Keratinocyte (primary cell): ENCODE measurements around the gene TMEM134. TPM values are rescaled to one million over a fixed set of nuclear protein-coding genes. Genes with fewer than 3 reads are reported as not detected.

ENCODE experiments used
- DNase-seq: peaks from one replicate; pipeline ENCODE4 v3.0.0-alpha.2; 2011; ENCODE audit warnings: low read depth, missing footprints, low spot score
- FAIRE-seq: peaks from 2 replicates; lab custom pipeline; 2011; peaks lifted over from hg19 to GRCh38; lab: Jason Lieb, UNC
- H2AFZ ChIP-seq: 2 replicates; pipeline ENCODE4 v1.6.0; 2012; ENCODE audit warnings: low read length, control low read depth, inconsistent platforms; ENCODE audit not compliant: control insufficient read depth
- H3K27ac ChIP-seq: 2 replicates; pipeline ENCODE4 v1.5.1; 2011; ENCODE audit warnings: low read length; ENCODE audit not compliant: control insufficient read depth, insufficient read depth
- H3K27me3 ChIP-seq: 3 replicates; pipeline ENCODE4 v1.6.0; 2011; ENCODE audit warnings: low read length; ENCODE audit not compliant: control insufficient read depth, insufficient read depth; ENCODE audit errors: extremely low read depth
- H3K36me3 ChIP-seq, 2 experiments: 2 replicates in 1 of 2; 3 replicates in 1 of 2; pipeline ENCODE4 v1.5.1; 2011; ENCODE audit warnings: low read length in 2 of 2, mild to moderate bottlenecking in 1 of 2; ENCODE audit not compliant: control insufficient read depth in 2 of 2, insufficient read depth in 2 of 2; ENCODE audit errors: extremely low read depth in 1 of 2
- H3K4me1 ChIP-seq: 3 replicates; pipeline ENCODE4 v1.5.1; 2011; ENCODE audit warnings: low read length; ENCODE audit not compliant: control insufficient read depth, insufficient read depth; ENCODE audit errors: extremely low read depth
- H3K4me2 ChIP-seq: 3 replicates; pipeline ENCODE4 v1.6.0; 2011; ENCODE audit warnings: low read depth, low read length; ENCODE audit not compliant: control insufficient read depth, insufficient read depth; ENCODE audit errors: extremely low read depth
- H3K4me3 ChIP-seq, 3 experiments: fragments of 200-600 bp in 1 of 3; sonication (generic) in 1 of 3; 2 replicates in 2 of 3; 3 replicates in 1 of 3; pipeline ENCODE4 v1.5.1; 2011 to 2016; ENCODE audit warnings: low read length in 3 of 3, mild to moderate bottlenecking in 3 of 3, control low read depth in 2 of 3, inconsistent platforms in 1 of 3, low read depth in 1 of 3, mixed read lengths in 1 of 3, mixed run types in 1 of 3, moderate library complexity in 1 of 3; ENCODE audit not compliant: control insufficient read depth in 2 of 3, insufficient read depth in 2 of 3; ENCODE audit errors: extremely low read depth in 1 of 3
- H3K79me2 ChIP-seq: 2 replicates; pipeline ENCODE4 v1.6.0; 2012; ENCODE audit warnings: low read length; ENCODE audit not compliant: control insufficient read depth, insufficient read depth
- H3K9ac ChIP-seq: 3 replicates; pipeline ENCODE4 v1.6.0; 2011; ENCODE audit warnings: low read length; ENCODE audit not compliant: control insufficient read depth, insufficient read depth; ENCODE audit errors: extremely low read depth
- H3K9me1 ChIP-seq: 3 replicates; pipeline ENCODE4 v1.6.0; 2011; ENCODE audit warnings: low read length; ENCODE audit not compliant: control insufficient read depth, insufficient read depth; ENCODE audit errors: extremely low read depth
- H3K9me3 ChIP-seq: 2 replicates; pipeline ENCODE4 v1.5.1; 2012; ENCODE audit warnings: low read depth, low read length; ENCODE audit not compliant: control insufficient read depth
- H4K20me1 ChIP-seq: 3 replicates; pipeline ENCODE4 v1.6.0; 2011; ENCODE audit warnings: low read length; ENCODE audit not compliant: control insufficient read depth, insufficient read depth; ENCODE audit errors: extremely low read depth
- CTCF ChIP-seq, 3 experiments: IDR thresholded peaks in 1 of 3; conservative IDR thresholded peaks in 1 of 3; optimal IDR thresholded peaks in 1 of 3; 2 replicates in 2 of 3; 3 replicates in 1 of 3; pipeline versions ENCODE3 to v1.5.1; 2011; ENCODE audit warnings: low read length in 3 of 3, mild to moderate bottlenecking in 3 of 3, moderate library complexity in 2 of 3, control low read depth in 1 of 3, inconsistent platforms in 1 of 3; ENCODE audit not compliant: insufficient read depth in 2 of 3; ENCODE audit errors: extremely low read depth in 1 of 3
- EZH2 ChIP-seq: IDR thresholded peaks from one replicate; pipeline ENCODE4 v1.6.1; 2012; ENCODE audit warnings: inconsistent platforms, mild to moderate bottlenecking, low read length, moderate library complexity
- dilution Hi-C: fragments of 300-500 bp; cut with MboI; formaldehyde crosslinking; loops from one replicate; pipeline ENCODE4 v1.7.0; 2020; ENCODE audit warnings: low sequenced_read_pairs; ENCODE audit not compliant: extremely low pct_ligation_motif_present
- polyA plus RNA-seq, 5 experiments: library from polyadenylated mRNA; depleted of rRNA in 3 of 5; stranded (reverse) in 3 of 5; stranded (forward) in 1 of 5; unstranded in 1 of 5; fragments of >200 nt; gene quantifications; 1 replicate in 1 of 5; 2 replicates in 3 of 5; 3 replicates in 1 of 5; pipeline versions ENCODE4 v1.2.1 to v1.2.3, GENCODE V29; 2011 to 2012; ENCODE audit warnings: missing spikeins in 2 of 5, low read depth in 1 of 5, low replicate concordance in 1 of 5
- small RNA-seq, 3 experiments: library from RNA; depleted of rRNA; stranded (forward); fragments of <200 nt; gene quantifications; one replicate each; pipeline ENCODE3, GENCODE V24; 2012; ENCODE audit warnings: low read depth in 3 of 3, low replicate concordance in 1 of 3; ENCODE audit not compliant: insufficient read length in 3 of 3

The TMEM134 gene
- polyA plus RNA-seq, 1 donor (not counting 4 experiments of a cell fraction or from before 2014, with no cell fraction given) = 24.7 TPM

- Histone ChIP-seq H3K36me3 (no peaks in the 10 kb centered on the region), H3K4me1 (no peaks in the 10 kb centered on the region), H4K20me1 (no peaks in the 10 kb centered on the region), H3K4me2 (no peak overlapping the region), H3K9me3 (no peaks in the 10 kb centered on the region), H2AFZ (no peak overlapping the region), H3K9ac (no peak overlapping the region), H3K4me3 (no peak overlapping the region), H3K79me2 (no peaks in the 10 kb centered on the region), H3K27me3 (peaks cover 14% of the 10 kb centered on the region), H3K9me1 (no peaks in the 10 kb centered on the region), H3K27ac (no peak overlapping the region)
- FAIRE-seq (no peak), DNase-seq (no peak)
- dilution Hi-C loops = no loop called here
- no peak for TF ChIP-seq EZH2
- TF ChIP-seq CTCF (optimal IDR thresholded peaks at IDR 0.05 in 1 of 3, IDR thresholded peaks at IDR 0.05 in 1 of 3, conservative IDR thresholded peaks at IDR 0.05 in 1 of 3; ENCODE audit: extremely low read depth in 1 of 3, insufficient read depth in 2 of 3, low read length in 3 of 3) = no peak
These were observed 56.4 kb downstream of the TMEM134 start for GRCh38 chr11:67412495-67413179.

- Histone ChIP-seq H3K9ac (no peak overlapping the region), H3K27me3 (peaks cover 14% of the 10 kb centered on the region), H3K79me2 (no peaks in the 10 kb centered on the region), H3K4me3 (no peak overlapping the region), H2AFZ (no peak overlapping the region), H3K27ac (no peak overlapping the region), H3K9me1 (no peaks in the 10 kb centered on the region), H3K4me1 (no peaks in the 10 kb centered on the region), H3K9me3 (no peaks in the 10 kb centered on the region), H4K20me1 (no peaks in the 10 kb centered on the region), H3K4me2 (no peak overlapping the region), H3K36me3 (no peaks in the 10 kb centered on the region)
- TF ChIP-seq CTCF (optimal IDR thresholded peaks at IDR 0.05 in 1 of 3, IDR thresholded peaks at IDR 0.05 in 1 of 3, conservative IDR thresholded peaks at IDR 0.05 in 1 of 3; ENCODE audit: extremely low read depth in 1 of 3, insufficient read depth in 2 of 3, low read length in 3 of 3) = no peak
- TF ChIP-seq EZH2 = no peak
- dilution Hi-C loops = no loop called here
- FAIRE-seq (no peak), DNase-seq (no peak)
These were observed 57.3 kb downstream of the TMEM134 start for GRCh38 chr11:67411785-67412152.

Small RNAs within 50 kb of the gene (small RNA-seq; reads per million reads assigned to genes)
- gene MIR6752 = 0 reads per million in 3 experiments

Other genes with a start within 250 kb of the TMEM134 start
- 21.1 to 29.2 TPM (median 23.3 TPM) in 3 replicates for gene GRK2, start 202.8 kb downstream of the TMEM134 start, polyA plus RNA-seq
- 18.1 to 40.1 TPM (median 25.0 TPM) in 3 replicates for gene ANKRD13D, start 179.9 kb downstream of the TMEM134 start, polyA plus RNA-seq
- gene SSH3, start 165.7 kb downstream of the TMEM134 start, polyA plus RNA-seq = 20.5 to 39.2 TPM (median 24.8 TPM) in 3 replicates
- gene POLD4, start 115.7 kb downstream of the TMEM134 start, polyA plus RNA-seq = 35.7 to 60.9 TPM (median 43.3 TPM) in 3 replicates
- gene CLCF1, start 95.7 kb downstream of the TMEM134 start, polyA plus RNA-seq = 2.2 to 4.9 TPM (median 2.7 TPM) in 3 replicates
- gene RAD9A, start 77.3 kb downstream of the TMEM134 start, polyA plus RNA-seq = 5.7 to 8.5 TPM (median 8.0 TPM) in 3 replicates
- gene PPP1CA, start 67.4 kb downstream of the TMEM134 start, polyA plus RNA-seq = 122 to 235 TPM (median 129 TPM) in 3 replicates
- gene TBC1D10C, start 65.2 kb downstream of the TMEM134 start, polyA plus RNA-seq = not detected in 3 replicates
- gene CARNS1, start 53.6 kb downstream of the TMEM134 start, polyA plus RNA-seq = not detected in 3 replicates
- 59.5 to 83.0 TPM (median 61.4 TPM) in 3 replicates for gene RPS6KB2, start 40.8 kb downstream of the TMEM134 start, polyA plus RNA-seq
- 0.10 TPM in 1 of 3 replicates, not detected in the others for gene PTPRCAP, start 31.6 kb downstream of the TMEM134 start, polyA plus RNA-seq
- 49.2 to 91.4 TPM (median 58.5 TPM) in 3 replicates for gene CORO1B, start 25.8 kb downstream of the TMEM134 start, polyA plus RNA-seq
- not detected in 3 replicates for gene GPR152, start 16.5 kb downstream of the TMEM134 start, polyA plus RNA-seq
- gene CABP4, start 13.9 kb downstream of the TMEM134 start, polyA plus RNA-seq = not detected in 3 replicates
- gene AIP, start 13.8 kb upstream of the TMEM134 start, polyA plus RNA-seq = 32.5 to 42.9 TPM (median 35.3 TPM) in 3 replicates
- 10.6 to 25.2 TPM (median 15.9 TPM) in 3 replicates for gene PITPNM1, start 36.1 kb upstream of the TMEM134 start, polyA plus RNA-seq
- 8.0 to 31.1 TPM (median 9.7 TPM) in 3 replicates for gene CDK2AP2, start 38.9 kb upstream of the TMEM134 start, polyA plus RNA-seq
- gene CABP2, start 54.2 kb upstream of the TMEM134 start, polyA plus RNA-seq = not detected in 3 replicates
- gene GSTP1, start 114.6 kb upstream of the TMEM134 start, polyA plus RNA-seq = 1,511 to 3,251 TPM (median 1,575 TPM) in 3 replicates
- 92.9 to 118 TPM (median 102 TPM) in 3 replicates for gene NDUFV1, start 137.7 kb upstream of the TMEM134 start, polyA plus RNA-seq
- gene NUDT8, start 160.7 kb upstream of the TMEM134 start, polyA plus RNA-seq = 1.1 to 1.6 TPM (median 1.5 TPM) in 3 replicates
- not detected in 3 replicates for gene TBX10, start 170.5 kb upstream of the TMEM134 start, polyA plus RNA-seq
- not detected in 3 replicates for gene ACY3, start 181.5 kb upstream of the TMEM134 start, polyA plus RNA-seq
- gene ALDH3B2, start 205.4 kb upstream of the TMEM134 start, polyA plus RNA-seq = 0.25 to 1.1 TPM (median 0.67 TPM) in 3 replicates